ENCODE data around the gene GALNT5.

DNA sequence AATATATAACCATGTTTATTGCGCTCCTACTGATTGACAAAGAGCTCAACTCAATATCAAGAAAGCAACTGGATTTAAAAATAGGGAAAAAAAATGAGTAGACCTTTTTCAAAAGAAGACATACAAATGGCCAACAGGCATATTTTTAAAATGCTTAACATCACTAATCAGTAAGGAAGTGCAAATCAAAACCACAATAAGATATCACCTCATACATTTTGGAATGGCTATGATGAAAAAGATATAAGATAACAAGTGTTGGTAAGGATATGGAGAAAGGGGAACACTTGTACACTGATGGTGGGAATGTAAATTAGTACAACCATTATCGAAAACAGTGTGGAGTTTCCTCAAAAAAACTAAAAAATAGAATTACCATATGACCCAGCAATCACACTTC, 5.6 kb upstream of the GALNT5 start:
- TF ChIP-seq, protein P1, sequence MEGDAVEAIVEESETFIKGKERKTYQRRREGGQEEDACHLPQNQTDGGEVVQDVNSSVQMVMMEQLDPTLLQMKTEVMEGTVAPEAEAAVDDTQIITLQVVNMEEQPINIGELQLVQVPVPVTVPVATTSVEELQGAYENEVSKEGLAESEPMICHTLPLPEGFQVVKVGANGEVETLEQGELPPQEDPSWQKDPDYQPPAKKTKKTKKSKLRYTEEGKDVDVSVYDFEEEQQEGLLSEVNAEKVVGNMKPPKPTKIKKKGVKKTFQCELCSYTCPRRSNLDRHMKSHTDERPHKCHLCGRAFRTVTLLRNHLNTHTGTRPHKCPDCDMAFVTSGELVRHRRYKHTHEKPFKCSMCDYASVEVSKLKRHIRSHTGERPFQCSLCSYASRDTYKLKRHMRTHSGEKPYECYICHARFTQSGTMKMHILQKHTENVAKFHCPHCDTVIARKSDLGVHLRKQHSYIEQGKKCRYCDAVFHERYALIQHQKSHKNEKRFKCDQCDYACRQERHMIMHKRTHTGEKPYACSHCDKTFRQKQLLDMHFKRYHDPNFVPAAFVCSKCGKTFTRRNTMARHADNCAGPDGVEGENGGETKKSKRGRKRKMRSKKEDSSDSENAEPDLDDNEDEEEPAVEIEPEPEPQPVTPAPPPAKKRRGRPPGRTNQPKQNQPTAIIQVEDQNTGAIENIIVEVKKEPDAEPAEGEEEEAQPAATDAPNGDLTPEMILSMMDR (IDR thresholded peaks at IDR 0.05), result no peak
- TF ChIP-seq EZH2 (IDR thresholded peaks at IDR 0.05), result no peak
